H9 (cell line): Measurements from ENCODE around the gene CASTOR1. TPM values are rescaled to one million over a fixed set of nuclear protein-coding genes. Genes with fewer than 3 reads are reported as not detected.

Source experiments
- DNase-seq: peaks from one replicate; pipeline ENCODE4 v3.0.0-alpha.2; 2017
- H2AFZ ChIP-seq: one replicate; pipeline ENCODE4 v1.6.1; 2013; ENCODE audit warnings: mild to moderate bottlenecking, low read length, control low read depth, moderate library complexity
- H2AK5ac ChIP-seq: 2 replicates; pipeline ENCODE4 v1.6.1; 2013; ENCODE audit warnings: low read length, control low read depth, mixed read lengths; ENCODE audit not compliant: insufficient read length
- H2BK120ac ChIP-seq: one replicate; pipeline ENCODE4 v1.6.1; 2013; ENCODE audit warnings: low read depth, mild to moderate bottlenecking, low read length, control low read depth, inconsistent platforms; ENCODE audit not compliant: poor library complexity, severe bottlenecking
- H2BK12ac ChIP-seq: 2 replicates; pipeline ENCODE4 v1.6.1; 2013; ENCODE audit warnings: low read length, control low read depth, mixed read lengths, low read depth; ENCODE audit not compliant: insufficient read length
- H2BK15ac ChIP-seq: 2 replicates; pipeline ENCODE4 v1.6.1; 2013; ENCODE audit warnings: low read depth, low read length, control low read depth
- H2BK20ac ChIP-seq: one replicate; pipeline ENCODE4 v1.6.1; 2013; ENCODE audit warnings: low read depth, mild to moderate bottlenecking, low read length, control low read depth, inconsistent platforms; ENCODE audit not compliant: poor library complexity, severe bottlenecking
- H2BK5ac ChIP-seq: 2 replicates; pipeline ENCODE4 v1.6.1; 2013; ENCODE audit warnings: low read length, control low read depth, mixed read lengths; ENCODE audit not compliant: insufficient read length
- H3K14ac ChIP-seq: 2 replicates; pipeline ENCODE4 v1.6.1; 2013; ENCODE audit warnings: low read length, control low read depth; ENCODE audit not compliant: insufficient read depth
- H3K18ac ChIP-seq: 2 replicates; pipeline ENCODE4 v1.6.1; 2013; ENCODE audit warnings: low read depth, mild to moderate bottlenecking, mixed read lengths, low read length, control low read depth; ENCODE audit not compliant: insufficient read length
- H3K23ac ChIP-seq: 2 replicates; pipeline ENCODE4 v1.6.1; 2013; ENCODE audit warnings: low read length, control low read depth, mixed read lengths, low read depth; ENCODE audit not compliant: insufficient read length
- H3K23me2 ChIP-seq: 2 replicates; pipeline ENCODE4 v1.6.1; 2013; ENCODE audit warnings: low read depth, mild to moderate bottlenecking, mixed read lengths, low read length, control low read depth; ENCODE audit not compliant: insufficient read length, poor library complexity, severe bottlenecking
- H3K27ac ChIP-seq: 2 replicates; pipeline ENCODE4 v1.5.1; 2013; ENCODE audit warnings: low read length, control low read depth, mixed read lengths, low read depth; ENCODE audit not compliant: insufficient read length
- H3K27me3 ChIP-seq: 2 replicates; pipeline ENCODE4 v1.6.1; 2013; ENCODE audit warnings: low read length, control low read depth, inconsistent platforms; ENCODE audit not compliant: insufficient read depth
- H3K4ac ChIP-seq: 2 replicates; pipeline ENCODE4 v1.6.1; 2013; ENCODE audit warnings: low read depth, mild to moderate bottlenecking, control low read depth, inconsistent platforms, low read length, moderate library complexity
- H3K4me1 ChIP-seq: 2 replicates; pipeline ENCODE4 v1.6.1; 2013; ENCODE audit warnings: low read length, control low read depth, inconsistent platforms; ENCODE audit not compliant: insufficient read depth
- H3K4me2 ChIP-seq: 2 replicates; pipeline ENCODE4 v1.6.1; 2013; ENCODE audit warnings: low read length, control low read depth, mixed read lengths; ENCODE audit not compliant: insufficient read length, insufficient read depth
- H3K56ac ChIP-seq: 2 replicates; pipeline ENCODE4 v1.6.1; 2013; ENCODE audit warnings: low read depth, mild to moderate bottlenecking, mixed read lengths, low read length, control low read depth; ENCODE audit not compliant: insufficient read length
- H3K79me1 ChIP-seq: 2 replicates; pipeline ENCODE4 v1.6.1; 2013; ENCODE audit warnings: low read depth, mild to moderate bottlenecking, moderate library complexity, low read length, control low read depth, inconsistent platforms; ENCODE audit not compliant: insufficient read depth, poor library complexity, severe bottlenecking
- H3K79me2 ChIP-seq: 2 replicates; pipeline ENCODE4 v1.6.1; 2013; ENCODE audit warnings: low read length, control low read depth, inconsistent platforms; ENCODE audit not compliant: insufficient read depth
- H3K9ac ChIP-seq: 2 replicates; pipeline ENCODE4 v1.6.1; 2013; ENCODE audit warnings: low read length, control low read depth, mixed read lengths; ENCODE audit not compliant: insufficient read length; ENCODE audit errors: extremely low read depth
- H3K9me3 ChIP-seq: one replicate; pipeline ENCODE4 v1.6.1; 2013; ENCODE audit warnings: low read depth, low read length, inconsistent platforms; ENCODE audit not compliant: control insufficient read depth
- H3T11ph ChIP-seq: one replicate; pipeline ENCODE4 v1.6.1; 2013; ENCODE audit warnings: mild to moderate bottlenecking, low read length, control low read depth, inconsistent platforms
- H4K20me1 ChIP-seq: one replicate; pipeline ENCODE4 v1.6.1; 2013; ENCODE audit not compliant: control insufficient read depth, insufficient read length, insufficient read depth
- H4K5ac ChIP-seq: 2 replicates; pipeline ENCODE4 v1.6.1; 2013; ENCODE audit warnings: low read depth, mild to moderate bottlenecking, mixed read lengths, low read length, control low read depth; ENCODE audit not compliant: insufficient read length
- H4K8ac ChIP-seq: replicated peaks from 2 replicates; pipeline ENCODE4 v1.6.1; 2013; ENCODE audit warnings: low read length, control low read depth, mixed read lengths, low read depth; ENCODE audit not compliant: insufficient read length
- H4K91ac ChIP-seq: 2 replicates; pipeline ENCODE4 v1.6.1; 2013; ENCODE audit warnings: low read depth, mild to moderate bottlenecking, moderate library complexity, mixed read lengths, low read length, control low read depth; ENCODE audit not compliant: insufficient read length
- H3K27ac Mint-ChIP-seq, 3 experiments: 2 replicates in 2 of 3; 3 replicates in 1 of 3; pipeline ENCODE4 v1.8.0; 2020 to 2021; ENCODE audit warnings: mixed read lengths in 3 of 3, mild to moderate bottlenecking in 1 of 3, moderate library complexity in 1 of 3
- H3K27me3 Mint-ChIP-seq: 2 replicates; pipeline ENCODE4 v1.8.0; 2021; ENCODE audit warnings: low read depth, mild to moderate bottlenecking, moderate library complexity, mixed read lengths
- H3K36me3 Mint-ChIP-seq, 3 experiments: 2 replicates in 2 of 3; 3 replicates in 1 of 3; pipeline ENCODE4 v1.8.0; 2020 to 2021; ENCODE audit warnings: low read depth in 3 of 3, mixed read lengths in 3 of 3; ENCODE audit not compliant: insufficient read depth in 1 of 3
- H3K4me1 Mint-ChIP-seq, 2 experiments: 2 replicates each; pipeline ENCODE4 v1.8.0; 2020; ENCODE audit warnings: mixed read lengths in 2 of 2
- H3K4me3 Mint-ChIP-seq, 2 experiments: 2 replicates in 1 of 2; 3 replicates in 1 of 2; pipeline ENCODE4 v1.8.0; 2020 to 2021; ENCODE audit warnings: mild to moderate bottlenecking in 2 of 2, mixed read lengths in 2 of 2, moderate library complexity in 1 of 2
- H3K9me3 Mint-ChIP-seq, 2 experiments: 2 replicates in 1 of 2; 3 replicates in 1 of 2; pipeline ENCODE4 v1.8.0; 2020; ENCODE audit warnings: mild to moderate bottlenecking in 2 of 2, mixed read lengths in 2 of 2, moderate library complexity in 1 of 2
- WGBS: extraction: QIAGEN DNeasy Blood & Tissue Kit; methylation state at CpG from one replicate; pipeline ENCODE4 v1.1.7; 2013; ENCODE audit warnings: missing lambda C conversion rate, low lambda C conversion rate, mixed read lengths; ENCODE audit not compliant: insufficient read length; ENCODE audit errors: extremely low coverage; 5-methylcytosine and 5-hydroxymethylcytosine counted together
- total RNA-seq: library from RNA; stranded (reverse); gene quantifications from 2 replicates; pipeline ENCODE4 v1.2.1, GENCODE V29; 2021
- TF ChIP-seq, protein P1 (sequence below): fragments of 200-600 bp; sonication (generic); conservative IDR thresholded peaks from 3 replicates; pipeline ENCODE4 v1.8.0; 2021; ENCODE audit warnings: antibody characterized with exemption, mild to moderate bottlenecking

CASTOR1 gene
- total RNA-seq, 1 experiment from 2014 or later: 8.8 TPM

DNA sequence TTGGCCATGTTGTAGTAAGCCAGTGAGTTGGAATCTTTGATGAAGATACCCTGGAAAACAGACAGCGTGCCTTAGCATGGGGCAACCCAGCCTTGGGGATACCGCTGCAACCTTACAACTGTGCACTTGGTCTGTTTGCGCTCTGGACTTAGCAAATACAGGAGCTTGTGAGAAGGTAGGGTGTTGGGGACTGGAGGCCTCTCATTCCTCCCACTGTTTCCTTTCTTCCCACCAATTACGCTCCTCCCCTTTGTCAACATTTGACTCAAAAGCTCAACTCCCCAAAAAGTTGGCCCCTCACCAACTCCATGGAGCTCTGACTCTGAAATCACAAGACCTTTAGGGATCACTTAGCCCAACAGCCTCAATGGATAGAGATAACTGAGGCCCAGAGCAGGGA is 45.3 kb upstream of the CASTOR1 start:
- Histone ChIP-seq H3K18ac (no peak overlapping the region), H3K56ac (no peak overlapping the region), H2BK12ac (no peak overlapping the region), H3K4me1 (no peaks in the 10 kb centered on the region), H2BK5ac (no peak overlapping the region), H3K4me2 (no peak overlapping the region), H3K79me2 (0 out of 2 replicates have a peak, but pooled peaks cover 2% of the 10 kb centered on the region), H4K5ac (no peak overlapping the region), H4K91ac (no peak overlapping the region), H2AK5ac (no peak overlapping the region), H3T11ph (no peak overlapping the region), H3K27ac (no peak overlapping the region), H3K27me3 (no peaks in the 10 kb centered on the region), H2AFZ (no peak overlapping the region), H2BK20ac (no peak overlapping the region), H3K23me2 (no peaks in the 10 kb centered on the region), H2BK120ac (no peak overlapping the region), H3K9me3 (no peaks in the 10 kb centered on the region), H4K8ac (no peak overlapping the region), H3K14ac (no peak overlapping the region), H3K79me1 (no peaks in the 10 kb centered on the region), H4K20me1 (no peaks in the 10 kb centered on the region), H3K23ac (no peak overlapping the region), H3K4ac (no peak overlapping the region), H2BK15ac (no peak overlapping the region), H3K9ac (no peak overlapping the region)
- Mint-ChIP-seq H3K4me3 (no peak overlapping the region), H3K9me3 (no peaks in the 10 kb centered on the region), H3K36me3 (peaks cover 53 to 88% (median 78%) of the 10 kb centered on the region in 3 experiments), H3K27ac (no peak overlapping the region), H3K27me3 (no peaks in the 10 kb centered on the region), H3K4me1 (no peaks in the 10 kb centered on the region)
- TF ChIP-seq, protein P1, sequence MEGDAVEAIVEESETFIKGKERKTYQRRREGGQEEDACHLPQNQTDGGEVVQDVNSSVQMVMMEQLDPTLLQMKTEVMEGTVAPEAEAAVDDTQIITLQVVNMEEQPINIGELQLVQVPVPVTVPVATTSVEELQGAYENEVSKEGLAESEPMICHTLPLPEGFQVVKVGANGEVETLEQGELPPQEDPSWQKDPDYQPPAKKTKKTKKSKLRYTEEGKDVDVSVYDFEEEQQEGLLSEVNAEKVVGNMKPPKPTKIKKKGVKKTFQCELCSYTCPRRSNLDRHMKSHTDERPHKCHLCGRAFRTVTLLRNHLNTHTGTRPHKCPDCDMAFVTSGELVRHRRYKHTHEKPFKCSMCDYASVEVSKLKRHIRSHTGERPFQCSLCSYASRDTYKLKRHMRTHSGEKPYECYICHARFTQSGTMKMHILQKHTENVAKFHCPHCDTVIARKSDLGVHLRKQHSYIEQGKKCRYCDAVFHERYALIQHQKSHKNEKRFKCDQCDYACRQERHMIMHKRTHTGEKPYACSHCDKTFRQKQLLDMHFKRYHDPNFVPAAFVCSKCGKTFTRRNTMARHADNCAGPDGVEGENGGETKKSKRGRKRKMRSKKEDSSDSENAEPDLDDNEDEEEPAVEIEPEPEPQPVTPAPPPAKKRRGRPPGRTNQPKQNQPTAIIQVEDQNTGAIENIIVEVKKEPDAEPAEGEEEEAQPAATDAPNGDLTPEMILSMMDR: no peak
- no CpG with 5 or more reads among the region's 4 CpGs for WGBS
- DNase-seq: no peak
